Activated naive CD8-positive, alpha-beta T cell treated with anti-CD3 and anti-CD28 coated beads, Interleukin-2, amount 50 U/mL, for 16 hours (primary cell): Measurements from ENCODE around the gene PFKP.

ENCODE experiments used
- DNase-seq: peaks from one replicate; pipeline ENCODE4 v3.0.0-alpha.2; 2020; ENCODE audit warnings: low read depth, low spot score

PFKP gene

DNA sequence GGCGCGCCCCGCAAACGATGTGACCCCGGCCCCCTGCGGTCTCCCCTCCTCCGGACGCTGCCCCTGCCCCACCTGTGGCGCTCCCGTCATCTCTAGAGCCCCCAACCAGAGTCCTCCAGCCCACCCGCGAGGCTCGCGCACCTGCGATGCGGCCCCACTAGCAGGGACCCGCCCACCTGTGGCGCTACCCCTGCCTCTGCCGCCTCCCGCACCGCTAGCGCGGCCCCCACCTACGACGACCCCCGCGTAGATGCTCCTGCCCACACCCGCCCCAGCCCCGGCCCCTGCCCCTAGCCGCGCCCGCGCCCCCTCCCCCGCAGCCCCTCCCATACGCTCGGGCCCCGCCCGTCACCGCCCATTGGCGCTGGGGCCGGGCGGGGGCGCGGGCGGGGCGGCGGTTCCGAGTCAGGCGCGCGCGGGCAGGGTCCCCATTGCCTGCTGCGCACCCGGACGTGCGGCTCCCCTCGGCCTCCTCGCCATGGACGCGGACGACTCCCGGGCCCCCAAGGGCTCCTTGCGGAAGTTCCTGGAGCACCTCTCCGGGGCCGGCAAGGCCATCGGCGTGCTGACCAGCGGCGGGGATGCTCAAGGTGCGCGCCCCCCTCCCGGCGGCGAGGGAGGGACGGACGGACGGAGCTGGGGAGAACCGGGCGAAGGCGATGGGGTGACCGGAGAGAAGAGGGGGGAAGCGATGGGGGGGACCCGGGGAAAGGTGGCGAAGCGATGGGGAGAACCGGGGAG is at the start of gene PFKP:
PFKP (plus strand) TSS at position 431 of the 741 bp plus-strand sequence; CDS start at position 479, 48 bp downstream.
- peak; percentile 33 for DNase-seq

DNA sequence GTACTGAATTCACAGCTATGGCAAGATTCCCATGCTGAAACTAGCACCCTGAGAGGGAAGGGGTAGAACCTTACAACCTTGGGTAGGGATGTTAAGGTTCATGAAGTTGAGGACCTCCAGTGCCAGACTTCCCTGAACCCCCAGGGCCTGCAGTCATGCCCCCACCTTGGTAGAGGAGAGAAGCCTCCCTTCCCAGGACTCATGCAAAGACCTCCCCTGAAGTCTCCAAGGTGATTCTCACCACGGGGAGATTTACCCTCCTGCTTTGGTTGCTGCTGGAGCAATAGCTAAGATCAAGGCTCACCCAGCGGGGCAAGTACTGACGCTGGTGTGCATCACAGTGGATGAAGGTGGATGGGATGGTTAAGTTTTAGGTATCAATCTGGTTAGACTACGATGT is 49.1 kb upstream of the PFKP start:
- DNase-seq = no peak

GRCh38 chr10:3020311-3020710 is 47.0 kb upstream of the PFKP start:
- DNase-seq = no peak

DNA sequence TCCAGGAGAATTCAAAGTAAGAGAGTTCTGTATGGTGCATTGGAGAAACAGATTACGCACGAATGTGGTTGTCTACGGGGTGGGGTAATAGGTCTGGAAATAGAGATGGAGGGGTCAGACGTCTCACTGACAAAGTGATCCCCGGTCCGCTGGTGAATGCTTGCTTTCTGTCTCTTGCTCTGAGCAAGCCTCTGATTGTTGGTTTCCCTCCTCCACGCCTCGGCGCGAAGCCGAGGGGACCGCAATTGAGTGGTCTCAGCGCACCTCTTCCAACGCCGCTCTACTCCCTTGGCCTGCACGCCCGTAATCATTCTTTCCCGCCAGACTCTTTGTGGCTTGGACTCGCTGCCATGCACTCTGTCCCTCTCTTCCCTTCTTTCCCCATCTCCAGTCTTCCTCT is 46.5 kb upstream of the PFKP start:
- no peak for DNase-seq

DNA sequence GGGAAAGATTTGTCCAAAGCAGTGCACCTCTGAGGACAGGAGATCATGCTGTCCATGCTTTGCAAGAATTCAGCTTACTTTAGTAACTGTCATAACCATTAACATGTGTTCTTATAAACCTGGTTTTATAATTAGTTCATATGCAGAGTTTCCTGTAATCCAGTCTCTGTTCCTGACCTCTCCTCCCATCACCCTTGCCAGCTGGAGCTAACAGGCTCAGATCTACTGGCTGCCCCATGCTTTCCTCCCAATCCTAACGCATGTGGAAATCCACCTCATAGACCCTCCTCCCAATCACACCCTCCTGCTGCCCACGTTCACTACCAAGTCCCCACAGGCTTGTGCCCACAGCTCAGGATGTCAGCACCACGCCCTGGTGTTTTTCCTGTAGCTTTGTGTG is 45.3 kb upstream of the PFKP start:
- DNase-seq = no peak

GRCh38 chr10:3023892-3024291 is 43.5 kb upstream of the PFKP start:
- DNase-seq = no peak

- DNase-seq = no peak
These were observed 42.2 kb upstream of the PFKP start for GRCh38 chr10:3025026-3025683.

DNA sequence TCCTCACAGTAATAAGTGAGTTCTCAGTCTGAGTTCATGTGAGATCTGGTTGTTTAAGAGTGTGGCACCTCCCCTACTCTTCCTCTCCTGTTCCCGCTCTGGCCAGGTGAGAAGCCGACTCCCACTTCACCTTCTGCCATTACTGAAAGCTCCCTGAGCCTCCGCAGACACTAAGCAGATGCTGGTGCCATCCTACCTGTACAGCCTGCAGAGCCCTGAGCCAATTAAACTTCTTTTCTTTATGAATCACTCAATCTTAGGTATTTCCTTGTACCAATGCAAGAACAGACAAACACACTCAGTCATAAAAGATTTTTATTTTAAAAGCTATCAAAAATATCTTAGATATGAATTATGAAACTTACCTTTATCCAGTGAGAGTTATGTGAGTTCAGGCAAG is 39.5 kb upstream of the PFKP start:
- no peak for DNase-seq

- DNase-seq = no peak
These were observed 38.9 kb upstream of the PFKP start for GRCh38 chr10:3028441-3028840.

DNA sequence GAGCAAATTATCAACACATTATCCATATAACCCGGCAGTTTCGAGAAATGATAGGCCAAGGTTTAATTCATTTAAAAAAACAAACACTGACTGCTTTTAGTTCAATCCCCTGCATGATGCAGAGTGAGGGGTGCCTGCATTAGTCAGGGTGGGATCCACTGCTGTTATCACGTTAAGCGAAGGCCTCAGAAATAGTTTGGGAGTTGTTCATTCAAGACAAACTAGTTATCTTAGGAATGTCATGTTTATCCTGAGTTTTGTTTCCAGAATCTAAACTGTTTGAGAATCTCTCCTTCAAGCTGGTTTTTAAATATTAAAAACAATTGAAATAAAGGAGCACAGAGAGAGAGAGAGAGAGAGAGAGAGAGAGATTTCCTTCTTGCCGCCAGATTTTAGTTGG is 36.6 kb upstream of the PFKP start:
- no peak for DNase-seq

- DNase-seq = no peak
These were observed 35.9 kb upstream of the PFKP start for GRCh38 chr10:3031490-3031889.

- no peak for DNase-seq
These were observed 33.4 kb upstream of the PFKP start for GRCh38 chr10:3033925-3034324.

- DNase-seq = no peak
These were observed 32.7 kb upstream of the PFKP start for GRCh38 chr10:3034616-3035015.

DNA sequence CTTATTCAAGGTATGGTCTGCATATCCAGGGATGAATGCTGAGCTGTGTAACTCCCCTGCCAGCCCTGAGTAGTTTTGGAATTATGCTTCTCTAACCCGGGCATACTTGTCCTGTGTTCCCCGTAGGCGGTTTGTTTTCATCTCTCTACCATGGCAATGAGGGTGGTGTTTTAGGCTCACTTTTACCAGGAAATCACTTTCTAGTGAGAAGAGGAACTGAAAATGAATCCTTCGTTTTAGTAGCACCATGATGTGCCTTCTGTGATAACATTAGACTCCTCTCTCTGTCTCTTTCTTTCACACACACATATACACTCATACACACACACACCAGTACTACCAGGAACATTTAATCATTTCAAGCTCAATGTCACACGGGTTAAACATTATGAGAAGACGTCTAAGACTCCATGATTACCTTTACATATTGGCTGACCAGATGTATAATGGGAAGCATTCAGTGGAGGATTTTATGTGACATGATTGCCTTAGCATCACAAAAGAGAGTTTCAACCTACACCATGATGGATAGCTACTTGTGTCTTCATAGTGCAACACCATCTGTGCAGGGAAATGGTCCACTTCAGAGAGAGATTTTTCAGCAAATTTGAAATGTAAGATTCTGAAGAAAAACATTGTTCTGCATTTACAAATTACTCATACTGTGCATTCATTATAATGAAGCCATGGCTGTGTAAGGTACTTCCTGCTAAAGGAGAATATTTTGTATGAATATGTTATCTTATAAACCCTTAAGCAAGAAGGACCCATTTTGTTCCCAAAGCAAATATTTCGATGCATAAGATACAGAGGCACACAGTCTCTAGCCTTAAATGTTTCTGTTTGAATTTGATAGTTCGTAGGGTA is 31.0 kb upstream of the PFKP start:
- DNase-seq = no peak

DNA sequence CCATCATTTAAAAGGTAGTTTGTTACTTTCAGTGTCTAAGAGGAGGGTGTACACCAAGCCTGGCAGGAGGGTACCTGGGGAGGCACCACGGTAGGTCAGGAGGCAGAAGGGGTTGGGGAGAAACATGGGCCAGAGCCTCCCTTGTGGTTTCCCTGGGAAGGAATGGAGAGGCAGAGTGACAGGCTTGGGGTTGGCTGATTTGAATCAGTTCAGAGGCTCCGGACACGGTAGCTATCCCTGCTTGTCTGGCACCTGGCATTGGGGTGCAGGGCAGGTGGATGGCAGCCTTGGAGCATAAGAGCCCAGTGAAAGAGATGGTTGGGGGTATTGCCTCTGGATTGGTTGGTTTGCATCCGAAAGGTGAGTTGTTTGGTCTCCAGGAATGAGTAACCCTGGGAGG is 30.2 kb upstream of the PFKP start:
- no peak for DNase-seq

GRCh38 chr10:3040069-3040468 is 27.3 kb upstream of the PFKP start:
- DNase-seq = no peak

DNA sequence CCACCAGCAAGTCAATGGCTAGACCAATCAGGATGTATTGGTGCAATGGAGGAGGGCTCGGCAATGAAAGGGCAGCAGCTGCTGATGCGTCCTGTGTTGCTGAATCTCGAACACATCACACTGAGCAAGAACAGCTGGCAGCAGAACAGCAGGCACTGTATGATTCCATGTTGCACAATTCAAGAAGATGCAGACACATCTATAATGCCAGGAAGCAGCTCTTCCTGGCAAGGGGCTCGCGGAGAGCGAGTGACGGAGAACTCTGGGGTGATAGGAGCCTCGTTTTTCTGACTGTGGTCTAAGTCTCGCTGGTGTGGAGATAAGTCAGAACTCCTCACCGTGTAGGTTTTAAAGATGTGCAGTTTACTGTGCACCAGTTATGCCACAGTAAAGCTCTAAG is 24.8 kb upstream of the PFKP start:
- DNase-seq = no peak

DNA sequence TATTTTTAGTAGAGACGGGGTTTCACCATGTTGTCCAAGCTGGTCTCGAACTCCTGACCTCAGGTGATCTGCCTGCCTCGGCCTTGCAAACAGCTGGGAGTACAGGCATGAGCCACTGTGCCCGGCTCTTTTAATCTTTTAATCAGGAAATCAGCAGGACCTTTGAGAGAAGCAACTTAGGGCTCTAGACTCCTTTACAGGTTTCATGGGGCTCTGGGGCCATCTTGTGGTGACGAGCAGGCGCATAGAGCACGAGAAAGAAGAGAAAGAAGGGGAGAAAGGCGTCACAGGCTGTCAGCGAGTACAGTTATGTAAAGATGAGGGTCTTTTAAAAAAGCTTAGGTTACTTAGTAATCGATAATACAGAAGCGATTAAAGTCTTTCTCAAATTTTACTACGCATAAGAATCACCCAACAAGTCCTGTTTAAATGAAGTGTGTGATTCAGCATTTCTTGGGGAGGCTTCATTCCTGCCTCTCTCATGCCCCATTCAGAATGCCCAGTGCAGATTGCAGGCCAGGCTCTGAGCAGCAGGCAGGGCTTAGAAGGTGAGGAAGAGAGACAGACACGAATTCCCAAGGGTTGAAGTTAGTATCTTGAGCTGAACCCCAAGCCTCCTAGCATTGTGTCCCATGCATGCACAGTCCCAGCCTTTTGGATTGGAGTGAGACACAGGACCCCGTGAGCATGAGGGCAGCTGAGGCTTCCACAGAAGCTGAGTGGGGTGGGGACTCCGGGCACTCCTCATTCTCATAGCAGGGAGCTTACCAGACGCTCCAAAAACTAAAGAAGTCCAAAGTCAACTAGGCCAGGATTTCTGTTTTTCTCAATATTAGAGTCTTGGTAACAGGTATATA is 23.6 kb upstream of the PFKP start:
- DNase-seq = peak; percentile 20

- no peak for DNase-seq
These were observed 21.7 kb upstream of the PFKP start for GRCh38 chr10:3045471-3046209.

GRCh38 chr10:3046210-3046779 is 21.1 kb upstream of the PFKP start:
- DNase-seq = no peak
